ENCODE results near the gene ITGBL1. TPM values are rescaled to one million over a fixed set of nuclear protein-coding genes. Genes with fewer than 3 reads are reported as not detected.

ITGBL1 gene
- total RNA-seq, 4 donors from 2014 or later: 5.0 to 21.5 (median 8.8) TPM

DNA sequence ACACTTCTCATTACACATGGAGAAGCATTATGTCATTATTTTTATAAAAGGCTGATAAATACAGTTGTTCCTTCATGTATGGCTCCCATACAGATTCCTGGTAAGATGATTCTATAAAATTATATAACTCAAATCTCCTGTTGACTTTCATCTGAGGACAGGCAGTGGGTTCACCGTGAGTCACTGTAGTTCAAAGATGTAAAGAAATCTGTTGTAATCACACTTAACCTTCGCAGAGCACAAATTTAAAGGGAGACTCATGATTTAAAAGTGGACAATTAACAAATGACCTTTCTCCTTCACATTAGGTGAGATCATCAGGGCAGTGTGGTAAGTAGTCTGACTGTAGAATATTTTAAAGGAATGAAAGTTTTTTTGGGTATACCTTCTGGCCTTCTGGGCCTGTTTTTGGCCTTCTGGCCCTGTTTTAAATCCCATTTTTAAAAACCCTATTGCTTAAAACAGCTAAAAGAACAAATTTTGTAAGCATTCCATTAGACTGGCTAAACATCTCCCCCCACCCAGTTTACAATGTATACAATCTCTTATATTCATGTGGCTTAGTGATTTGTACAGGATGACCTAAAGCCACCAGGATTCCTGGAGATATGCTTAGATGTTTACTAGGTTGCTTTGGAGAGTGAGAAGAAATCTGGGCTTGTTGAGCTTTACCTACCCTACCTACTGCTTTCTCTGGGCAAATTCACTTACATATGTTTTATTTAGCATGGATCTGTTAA lies 171.2 kb downstream of the ITGBL1 start:
- no peak overlapping the region for H3K4me3 ChIP-seq (ENCODE audit: low read depth, poor library complexity, severe bottlenecking)
- no peak for TF ChIP-seq POLR2A (IDR thresholded peaks at IDR 0.05)
- no peak for TF ChIP-seq CTCF (IDR thresholded peaks at IDR 0.05)
- WGBS, 2 donors: 73 to 84% methylated on average over 2 of the region's 2 CpGs
- intact Hi-C loops (cut with DNase I; ENCODE audit: low total_unique reads): no loop called here
- no peak for DNase-seq (ENCODE audit: low spot score in 2 of 2)

- TF ChIP-seq CTCF (IDR thresholded peaks at IDR 0.05) (no peak), POLR2A (IDR thresholded peaks at IDR 0.05) (no peak)
- no peak for DNase-seq (ENCODE audit: low spot score in 2 of 2)
- WGBS, 2 donors: 54 to 56% methylated on average over 8 of the region's 8 CpGs
- intact Hi-C loops (cut with DNase I; ENCODE audit: low total_unique reads): no loop called here
- H3K4me3 ChIP-seq (ENCODE audit: low read depth, poor library complexity, severe bottlenecking): no peak overlapping the region
Measured at GRCh38 chr13:101624210-101624922, 171.9 kb downstream of the ITGBL1 start.

DNA sequence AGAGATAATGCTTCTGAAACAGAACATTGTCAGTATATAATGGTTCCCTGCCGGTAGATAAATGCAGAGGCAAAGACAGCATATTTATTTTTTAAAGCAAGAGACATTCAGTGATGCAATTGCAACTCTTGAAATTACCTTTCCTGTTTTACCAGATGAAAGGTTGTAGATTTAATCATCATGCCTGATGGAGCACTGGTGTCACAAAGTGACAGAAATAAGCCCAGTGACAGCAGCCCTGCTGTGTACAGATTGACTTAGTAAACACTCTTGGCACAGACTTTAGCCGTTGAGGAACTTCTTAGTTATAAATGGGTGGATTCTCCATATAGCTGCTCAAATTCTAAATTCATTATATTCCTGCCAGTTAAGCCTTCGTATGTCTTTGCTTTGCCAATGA lies 172.5 kb downstream of the ITGBL1 start:
- intact Hi-C loops (cut with DNase I; ENCODE audit: low total_unique reads): no loop called here
- WGBS, 2 donors: 64 to 73% methylated on average over 3 of the region's 3 CpGs
- no peak for TF ChIP-seq CTCF (IDR thresholded peaks at IDR 0.05)
- TF ChIP-seq POLR2A (IDR thresholded peaks at IDR 0.05): no peak

DNA sequence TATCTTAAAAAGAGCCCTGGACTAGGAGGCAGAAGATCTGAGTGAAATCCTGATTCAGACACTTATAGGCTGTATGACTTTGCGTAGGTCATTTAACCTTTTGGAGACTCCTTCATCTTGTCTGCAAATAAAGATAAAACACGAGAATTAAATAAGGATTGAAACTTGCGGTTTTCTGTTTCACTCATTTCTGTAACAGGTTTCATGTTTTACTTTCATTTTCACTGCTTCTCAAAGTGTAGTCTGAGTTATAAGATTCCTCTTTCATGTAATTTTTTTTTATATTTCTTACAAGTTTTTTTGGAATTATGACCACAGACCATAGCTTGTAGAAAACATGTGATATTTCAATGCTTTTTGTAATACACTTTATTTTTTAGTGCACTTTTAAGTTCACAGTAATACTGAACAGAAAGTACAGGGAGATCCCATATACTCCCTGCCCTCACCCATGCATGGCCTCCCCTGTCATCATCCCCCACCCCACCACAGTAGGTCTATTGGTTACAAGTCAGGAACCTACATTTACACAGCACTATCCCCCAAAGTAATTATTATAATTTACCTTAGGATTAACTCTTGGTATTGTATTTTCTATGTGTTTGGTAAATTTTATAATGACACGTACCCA lies 174.6 kb downstream of the ITGBL1 start:
- H3K4me3 ChIP-seq (ENCODE audit: low read depth, poor library complexity, severe bottlenecking): no peak overlapping the region
- WGBS, 2 donors: 43 to 65% methylated on average over 4 of the region's 4 CpGs
- DNase-seq (ENCODE audit: low spot score in 2 of 2): no peak
- intact Hi-C loops (cut with DNase I; ENCODE audit: low total_unique reads): no loop called here
- no peak for TF ChIP-seq POLR2A (IDR thresholded peaks at IDR 0.05)
- no peak for TF ChIP-seq CTCF (IDR thresholded peaks at IDR 0.05)

More for the DNA sequence above, 172.5 kb downstream of the ITGBL1 start:
- no peak overlapping the region for H3K4me3 ChIP-seq (ENCODE audit: low read depth, poor library complexity, severe bottlenecking)
- DNase-seq (ENCODE audit: low spot score in 2 of 2): no peak

- DNase-seq (ENCODE audit: low spot score in 2 of 2): no peak
- 60 to 65% methylated on average over 5 of the region's 5 CpGs for WGBS, 2 donors
- TF ChIP-seq CTCF (IDR thresholded peaks at IDR 0.05): no peak
- no peak for TF ChIP-seq POLR2A (IDR thresholded peaks at IDR 0.05)
- intact Hi-C loops (cut with DNase I; ENCODE audit: low total_unique reads): no loop called here
- H3K4me3 ChIP-seq (ENCODE audit: low read depth, poor library complexity, severe bottlenecking): no peak overlapping the region
Measured at GRCh38 chr13:101627556-101627943, 175.1 kb downstream of the ITGBL1 start.

Data from lower leg skin (tissue), 4 donors.